NB4 (cell line): ENCODE data around the gene EPB41L3.

Experiments
- DNase-seq: peaks from one replicate; pipeline ENCODE4 v3.0.0; 2010; ENCODE audit warnings: low read depth
- H3K4me3 ChIP-seq: one replicate; pipeline ENCODE4 v1.5.1; 2011; ENCODE audit warnings: mild to moderate bottlenecking, low read depth, low read length, moderate library complexity
- MYC ChIP-seq: IDR thresholded peaks from 2 replicates; pipeline ENCODE4 v1.6.1; 2011; ENCODE audit warnings: low read depth, low read length
- POLR2A ChIP-seq: IDR thresholded peaks from 2 replicates; pipeline ENCODE4 v1.6.1; 2011; ENCODE audit warnings: mild to moderate bottlenecking; ENCODE audit not compliant: insufficient read length; ENCODE audit errors: extremely low read depth
- TF ChIP-seq, protein P1 (sequence below): IDR thresholded peaks from one replicate; pipeline ENCODE4 v1.5.1; 2012; ENCODE audit warnings: low read depth, low read length
- TF ChIP-seq, protein P2 (sequence below): IDR thresholded peaks from 2 replicates; pipeline ENCODE4 v1.6.1; 2011; ENCODE audit warnings: low read depth, low read length

Gene EPB41L3

DNA sequence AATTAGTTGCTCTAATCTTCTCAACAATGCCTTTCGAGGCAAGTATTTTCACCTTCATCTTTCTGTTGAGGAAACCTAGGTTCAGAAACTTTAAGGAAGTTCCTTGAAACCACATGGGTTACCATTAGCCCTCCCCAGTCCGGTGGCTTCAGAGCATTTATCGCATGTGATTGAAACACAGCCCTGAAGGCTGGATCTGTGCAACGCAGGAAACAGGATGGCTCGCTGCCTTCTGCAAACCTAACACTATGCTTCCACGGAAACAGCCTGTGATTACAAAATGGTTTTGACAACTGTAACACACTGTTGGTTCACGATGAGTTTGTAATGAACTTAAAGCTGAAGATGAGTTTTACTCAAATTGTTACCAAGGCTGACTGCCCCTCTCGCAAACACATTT lies 68.5 kb downstream of the EPB41L3 start:
- TF ChIP-seq, protein P1, sequence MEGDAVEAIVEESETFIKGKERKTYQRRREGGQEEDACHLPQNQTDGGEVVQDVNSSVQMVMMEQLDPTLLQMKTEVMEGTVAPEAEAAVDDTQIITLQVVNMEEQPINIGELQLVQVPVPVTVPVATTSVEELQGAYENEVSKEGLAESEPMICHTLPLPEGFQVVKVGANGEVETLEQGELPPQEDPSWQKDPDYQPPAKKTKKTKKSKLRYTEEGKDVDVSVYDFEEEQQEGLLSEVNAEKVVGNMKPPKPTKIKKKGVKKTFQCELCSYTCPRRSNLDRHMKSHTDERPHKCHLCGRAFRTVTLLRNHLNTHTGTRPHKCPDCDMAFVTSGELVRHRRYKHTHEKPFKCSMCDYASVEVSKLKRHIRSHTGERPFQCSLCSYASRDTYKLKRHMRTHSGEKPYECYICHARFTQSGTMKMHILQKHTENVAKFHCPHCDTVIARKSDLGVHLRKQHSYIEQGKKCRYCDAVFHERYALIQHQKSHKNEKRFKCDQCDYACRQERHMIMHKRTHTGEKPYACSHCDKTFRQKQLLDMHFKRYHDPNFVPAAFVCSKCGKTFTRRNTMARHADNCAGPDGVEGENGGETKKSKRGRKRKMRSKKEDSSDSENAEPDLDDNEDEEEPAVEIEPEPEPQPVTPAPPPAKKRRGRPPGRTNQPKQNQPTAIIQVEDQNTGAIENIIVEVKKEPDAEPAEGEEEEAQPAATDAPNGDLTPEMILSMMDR, result no peak
- TF ChIP-seq POLR2A (no peak), MYC (no peak)
- TF ChIP-seq, protein P2, sequence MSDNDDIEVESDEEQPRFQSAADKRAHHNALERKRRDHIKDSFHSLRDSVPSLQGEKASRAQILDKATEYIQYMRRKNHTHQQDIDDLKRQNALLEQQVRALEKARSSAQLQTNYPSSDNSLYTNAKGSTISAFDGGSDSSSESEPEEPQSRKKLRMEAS, result no peak; the same call in 1 of the 2 replicates
- no peak overlapping the region for H3K4me3 ChIP-seq
- DNase-seq, result peak; percentile 51

DNA sequence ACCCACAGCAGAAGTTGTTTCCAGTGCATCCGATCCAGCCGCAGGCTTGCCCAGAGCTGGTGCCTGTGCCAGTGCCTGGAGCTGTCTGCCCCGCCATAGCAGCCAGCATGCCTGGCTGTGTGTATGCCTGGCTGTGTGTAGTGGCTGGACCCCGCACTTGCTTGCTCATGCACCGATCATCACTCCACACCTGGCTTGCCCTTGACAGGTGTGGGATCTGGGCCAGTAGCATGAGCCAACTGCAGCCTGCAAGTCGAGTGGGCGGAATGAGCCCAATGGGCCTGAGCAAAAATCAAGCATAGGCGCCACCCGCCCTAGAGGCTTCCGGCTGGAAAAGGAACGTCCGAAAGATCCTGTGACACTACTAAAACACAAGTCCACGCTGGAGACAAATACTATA lies 74.5 kb downstream of the EPB41L3 start:
- DNase-seq, result no peak
- TF ChIP-seq, protein P2, result no peak
- TF ChIP-seq, protein P1, result no peak
- TF ChIP-seq POLR2A (no peak), MYC (no peak)
- no peak overlapping the region for H3K4me3 ChIP-seq

DNA sequence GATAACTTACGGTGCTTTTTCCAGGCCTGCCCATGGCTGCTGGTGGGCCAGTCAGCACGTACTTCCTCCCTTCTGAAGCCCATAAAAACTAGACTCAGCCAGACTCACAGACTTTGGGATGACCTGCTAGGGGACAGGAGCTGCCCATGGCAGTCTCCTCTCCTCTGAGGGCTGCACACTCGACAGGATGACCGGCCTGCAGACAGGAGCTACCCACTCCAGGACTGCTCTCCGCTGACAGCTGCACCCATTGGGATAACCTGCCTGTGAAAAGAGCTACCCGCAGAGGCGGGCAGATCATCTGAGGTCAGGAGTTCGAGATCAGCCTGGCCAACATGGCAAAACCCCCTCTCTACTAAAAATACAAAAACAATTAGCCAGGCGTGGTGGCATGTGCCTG lies 75.4 kb downstream of the EPB41L3 start:
- no peak for TF ChIP-seq POLR2A
- TF ChIP-seq, protein P2, result no peak
- TF ChIP-seq, protein P1, result no peak
- no peak for TF ChIP-seq MYC
- no peak overlapping the region for H3K4me3 ChIP-seq
- no peak for DNase-seq

DNA sequence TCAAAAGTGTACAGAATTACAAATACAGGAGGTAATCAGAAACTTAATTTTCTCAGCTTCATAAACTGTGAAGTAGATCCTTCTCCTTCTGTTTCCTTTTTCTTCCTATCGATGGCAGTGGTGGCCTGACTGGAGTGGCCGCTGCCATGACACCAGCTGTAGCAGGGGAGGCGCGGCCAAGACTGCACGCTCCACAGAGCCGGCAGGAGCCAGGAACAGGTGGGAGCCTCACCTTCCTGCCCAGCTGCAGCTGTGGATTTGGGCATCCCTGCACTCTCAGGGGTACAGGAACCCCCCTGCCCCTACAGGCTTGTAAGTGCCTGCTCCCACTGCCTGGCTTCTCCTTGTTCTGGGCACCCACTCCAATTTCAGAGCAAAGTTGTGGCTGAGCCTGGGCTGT lies 76.1 kb downstream of the EPB41L3 start:
- H3K4me3 ChIP-seq, result no peak overlapping the region
- DNase-seq, result no peak
- TF ChIP-seq, protein P2, result no peak
- no peak for TF ChIP-seq MYC
- TF ChIP-seq POLR2A, result no peak
- TF ChIP-seq, protein P1, result no peak

DNA sequence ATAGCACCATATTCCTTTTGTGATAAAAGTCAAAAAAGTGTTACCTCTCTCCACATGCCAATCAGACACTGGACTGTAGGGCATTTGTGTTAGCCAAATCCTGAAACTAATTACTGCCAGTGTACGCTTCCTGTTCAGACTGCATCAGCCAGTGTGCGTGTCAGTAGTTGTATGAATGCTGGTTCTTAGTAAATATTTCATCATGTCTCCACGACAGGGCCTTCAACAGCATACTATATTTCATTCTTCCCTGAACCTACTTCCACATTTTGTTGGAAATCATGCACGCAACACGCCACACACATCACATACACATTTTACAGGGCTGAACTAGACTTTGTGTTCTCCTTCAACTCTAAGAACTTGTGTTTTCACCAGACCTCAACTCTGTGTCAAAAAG lies 77.5 kb downstream of the EPB41L3 start:
- TF ChIP-seq, protein P1, result no peak
- TF ChIP-seq, protein P2, result no peak
- no peak for TF ChIP-seq MYC
- no peak for TF ChIP-seq POLR2A
- H3K4me3 ChIP-seq, result no peak overlapping the region
- DNase-seq, result peak; percentile 21
